ENCODE data around the gene AK8. TPM values are rescaled to one million over a fixed set of nuclear protein-coding genes. Genes with fewer than 3 reads are reported as not detected.

AK8 gene
- total RNA-seq, 4 donors from 2014 or later: 1.4 to 3.7 (median 1.8) TPM

DNA sequence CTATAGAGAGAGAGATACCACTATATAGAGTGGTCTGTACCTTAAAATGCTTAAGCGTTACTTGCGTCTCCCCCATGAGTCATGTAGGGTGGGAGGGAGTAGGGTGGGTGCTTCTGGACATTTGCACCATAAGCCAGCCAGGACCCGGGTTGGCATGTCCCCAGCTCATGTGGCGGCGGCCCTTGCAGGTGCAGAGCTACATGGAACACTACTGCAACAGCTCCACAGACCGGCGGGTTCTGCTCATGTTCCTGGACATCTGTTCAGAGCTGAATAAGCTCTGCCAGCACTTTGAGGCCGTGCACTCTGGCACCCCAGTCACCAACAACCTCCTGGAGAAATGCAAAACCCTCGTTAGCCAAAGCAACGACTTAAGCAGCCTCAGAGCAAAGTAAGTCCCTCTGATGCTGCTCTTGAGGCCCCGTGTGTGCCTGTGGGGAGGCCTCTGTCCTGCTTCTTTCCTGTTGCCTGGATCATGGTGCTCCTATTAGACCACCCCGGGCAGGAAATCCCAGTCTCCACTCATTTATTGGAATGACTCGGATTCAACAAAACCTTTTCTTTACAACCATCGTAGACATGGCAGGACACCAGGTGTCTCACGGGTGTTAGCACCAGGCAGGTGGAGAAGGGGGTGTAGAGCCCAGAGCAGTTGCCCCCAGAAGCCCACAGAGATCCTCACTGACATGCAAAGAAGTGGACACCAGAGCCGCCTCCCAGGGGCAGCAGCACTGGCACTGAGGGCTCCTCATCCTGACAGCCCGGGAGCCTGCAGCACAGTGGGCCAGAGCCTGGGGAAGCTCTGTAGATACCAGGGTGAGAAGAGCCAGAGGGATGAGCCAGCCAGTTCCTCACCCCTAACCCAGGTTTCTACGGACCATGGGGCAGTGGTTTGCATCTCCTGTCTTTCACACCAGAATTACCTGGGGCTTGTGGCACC is 9.4 kb upstream of the AK8 start:
- no peak for DNase-seq (ENCODE audit: low spot score in 2 of 2)
- Histone ChIP-seq H3K36me3 (peaks cover 51% of the 10 kb centered on the region), H3K4me1 (no peaks in the 10 kb centered on the region), H3K9me3 (no peaks in the 10 kb centered on the region), H3K27me3 (no peaks in the 10 kb centered on the region), H3K27ac (no peak overlapping the region), H3K4me3 (no peak overlapping the region)
- 86% methylated on average over 17 of the region's 18 CpGs for WGBS
- no peak for TF ChIP-seq POLR2AphosphoS5 (IDR thresholded peaks at IDR 0.05)
- TF ChIP-seq POLR2A (IDR thresholded peaks at IDR 0.05): no peak
- no peak for TF ChIP-seq CTCF (IDR thresholded peaks at IDR 0.05)
- TF ChIP-seq EP300 (IDR thresholded peaks at IDR 0.05): no peak

DNA sequence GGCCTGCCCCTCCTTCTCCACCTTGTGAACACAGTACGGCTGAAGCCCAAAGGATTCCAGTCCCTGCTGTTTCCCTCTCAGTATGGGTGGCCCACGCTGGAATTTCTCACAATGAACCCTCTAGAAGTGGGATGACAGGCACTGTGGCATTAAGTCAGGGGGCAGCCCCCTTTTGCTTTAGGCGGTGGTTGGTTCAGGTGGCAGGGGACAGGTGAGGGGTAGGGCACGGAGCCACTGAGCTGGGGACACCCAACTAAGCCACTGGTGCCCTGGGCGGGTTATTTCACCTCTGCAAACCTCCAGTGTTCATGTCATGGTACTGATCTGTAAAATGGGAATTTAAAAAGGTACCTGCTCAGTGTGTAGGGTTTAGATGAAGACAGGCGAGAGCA is 8.2 kb upstream of the AK8 start:
- TF ChIP-seq CTCF (IDR thresholded peaks at IDR 0.05) (no peak), EP300 (IDR thresholded peaks at IDR 0.05) (no peak), POLR2AphosphoS5 (IDR thresholded peaks at IDR 0.05) (no peak), POLR2A (IDR thresholded peaks at IDR 0.05) (no peak)
- H3K4me3 ChIP-seq: no peak overlapping the region
- no peaks in the 10 kb centered on the region for H3K9me3 ChIP-seq
- no peaks in the 10 kb centered on the region for H3K4me1 ChIP-seq
- peaks cover 42% of the 10 kb centered on the region for H3K36me3 ChIP-seq
- H3K27ac ChIP-seq: no peak overlapping the region
- H3K27me3 ChIP-seq: no peaks in the 10 kb centered on the region
- 90% methylated on average over 6 of the region's 6 CpGs for WGBS
- DNase-seq (ENCODE audit: low spot score in 2 of 2): no peak

GRCh38 chr9:132885720-132886333 is 7.7 kb upstream of the AK8 start:
- TF ChIP-seq CTCF (IDR thresholded peaks at IDR 0.05) (no peak), POLR2A (IDR thresholded peaks at IDR 0.05) (no peak), EP300 (IDR thresholded peaks at IDR 0.05) (no peak), POLR2AphosphoS5 (IDR thresholded peaks at IDR 0.05) (no peak)
- Histone ChIP-seq H3K27ac (no peak overlapping the region), H3K4me1 (no peaks in the 10 kb centered on the region), H3K36me3 (peaks cover 42% of the 10 kb centered on the region), H3K27me3 (no peaks in the 10 kb centered on the region), H3K4me3 (no peak overlapping the region), H3K9me3 (no peaks in the 10 kb centered on the region)
- DNase-seq (ENCODE audit: low spot score in 2 of 2): no peak
- 65% methylated on average over 9 of the region's 9 CpGs for WGBS

GRCh38 chr9:132883349-132884294 is 5.5 kb upstream of the AK8 start:
- WGBS: 92% methylated on average over 26 of the region's 27 CpGs
- Histone ChIP-seq H3K4me3 (no peak overlapping the region), H3K36me3 (peaks cover 24% of the 10 kb centered on the region), H3K4me1 (peaks cover 19% of the 10 kb centered on the region), H3K27me3 (no peaks in the 10 kb centered on the region), H3K27ac (no peak overlapping the region), H3K9me3 (no peaks in the 10 kb centered on the region)
- TF ChIP-seq EP300 (IDR thresholded peaks at IDR 0.05): no peak
- TF ChIP-seq POLR2A (IDR thresholded peaks at IDR 0.05): no peak
- TF ChIP-seq CTCF (IDR thresholded peaks at IDR 0.05): no peak
- no peak for TF ChIP-seq POLR2AphosphoS5 (IDR thresholded peaks at IDR 0.05)
- DNase-seq (ENCODE audit: low spot score in 2 of 2): no peak
